ENCODE results near the gene NRGN.
"Not testable (repeated sequence)": the region's sequence is repeated elsewhere in the genome, so short reads cannot be mapped to it uniquely, and the experiment has no call there.

NRGN gene

GRCh38 chr11:124763156-124763947, 23.6 kb downstream of the NRGN start:
- TF ChIP-seq CTCF (IDR thresholded peaks at IDR 0.05; ENCODE audit: control insufficient read depth, insufficient read depth, low read depth, low read length, missing control alignments): peak; percentile 85
- DNase-seq (ENCODE audit: low read depth): no peak
- peak overlapping the region; percentile 47 for H3K4me3 ChIP-seq (ENCODE audit: control insufficient read depth, low read depth, low read length)

- DNase-seq (ENCODE audit: low read depth): no peak
- no peak overlapping the region for H3K4me3 ChIP-seq (ENCODE audit: control insufficient read depth, low read depth, low read length)
- no peak for TF ChIP-seq CTCF (IDR thresholded peaks at IDR 0.05; ENCODE audit: control insufficient read depth, insufficient read depth, low read depth, low read length, missing control alignments)
These were observed 26.4 kb downstream of the NRGN start for GRCh38 chr11:124766156-124766555.

- no peak for DNase-seq (ENCODE audit: low read depth)
These were observed 29.2 kb downstream of the NRGN start for GRCh38 chr11:124768914-124769313.

GRCh38 chr11:124769806-124770774, 30.3 kb downstream of the NRGN start:
- no peak for DNase-seq (ENCODE audit: low read depth)
- no peak overlapping the region for H3K4me3 ChIP-seq (ENCODE audit: control insufficient read depth, low read depth, low read length)
- TF ChIP-seq CTCF (IDR thresholded peaks at IDR 0.05; ENCODE audit: control insufficient read depth, insufficient read depth, low read depth, low read length, missing control alignments): no peak

More at GRCh38 chr11:124768914-124769313, 29.2 kb downstream of the NRGN start:
- TF ChIP-seq CTCF (IDR thresholded peaks at IDR 0.05; ENCODE audit: control insufficient read depth, insufficient read depth, low read depth, low read length, missing control alignments): no peak
- H3K4me3 ChIP-seq (ENCODE audit: control insufficient read depth, low read depth, low read length): no peak overlapping the region

GRCh38 chr11:124770959-124771358, 31.2 kb downstream of the NRGN start:
- not testable (repeated sequence) for H3K4me3 ChIP-seq (ENCODE audit: control insufficient read depth, low read depth, low read length); DNase-seq (ENCODE audit: low read depth)

GRCh38 chr11:124776865-124777645, 37.3 kb downstream of the NRGN start:
- DNase-seq (ENCODE audit: low read depth): no peak
- TF ChIP-seq CTCF (IDR thresholded peaks at IDR 0.05; ENCODE audit: control insufficient read depth, insufficient read depth, low read depth, low read length, missing control alignments): no peak
- no peak overlapping the region for H3K4me3 ChIP-seq (ENCODE audit: control insufficient read depth, low read depth, low read length)
